GM12892 (cell line): ENCODE data around the gene PFKM. TPM values are rescaled to one million over a fixed set of nuclear protein-coding genes. Genes with fewer than 3 reads are reported as not detected.

Source experiments
- DNase-seq: peaks from one replicate; pipeline ENCODE4 v3.0.0; 2011; ENCODE audit not compliant: insufficient read length
- FAIRE-seq: peaks from 2 replicates; lab custom pipeline; 2011; peaks lifted over from hg19 to GRCh38; lab: Jason Lieb, UNC
- POLR2A ChIP-seq: IDR thresholded peaks from 2 replicates; pipeline ENCODE4 v1.6.1; 2011; ENCODE audit warnings: low read depth, low read length, control low read depth
- POLR2AphosphoS5 ChIP-seq: IDR thresholded peaks from 2 replicates; pipeline ENCODE4 v1.6.1; 2011; ENCODE audit warnings: low read depth, low read length, control low read depth
- TAF1 ChIP-seq: IDR thresholded peaks from 2 replicates; pipeline ENCODE4 v1.6.1; 2011; ENCODE audit warnings: low read depth, mild to moderate bottlenecking, control low read depth, low read length, borderline replicate concordance
- polyA plus RNA-seq: library from polyadenylated mRNA; unstranded; fragments of >200 nt; gene quantifications from one replicate; pipeline ENCODE4 v1.2.1, GENCODE V29; 2012; ENCODE audit warnings: missing spikeins, inconsistent platforms; ENCODE audit not compliant: missing spikeins

Gene PFKM
- polyA plus RNA-seq = 93.9 TPM

DNA sequence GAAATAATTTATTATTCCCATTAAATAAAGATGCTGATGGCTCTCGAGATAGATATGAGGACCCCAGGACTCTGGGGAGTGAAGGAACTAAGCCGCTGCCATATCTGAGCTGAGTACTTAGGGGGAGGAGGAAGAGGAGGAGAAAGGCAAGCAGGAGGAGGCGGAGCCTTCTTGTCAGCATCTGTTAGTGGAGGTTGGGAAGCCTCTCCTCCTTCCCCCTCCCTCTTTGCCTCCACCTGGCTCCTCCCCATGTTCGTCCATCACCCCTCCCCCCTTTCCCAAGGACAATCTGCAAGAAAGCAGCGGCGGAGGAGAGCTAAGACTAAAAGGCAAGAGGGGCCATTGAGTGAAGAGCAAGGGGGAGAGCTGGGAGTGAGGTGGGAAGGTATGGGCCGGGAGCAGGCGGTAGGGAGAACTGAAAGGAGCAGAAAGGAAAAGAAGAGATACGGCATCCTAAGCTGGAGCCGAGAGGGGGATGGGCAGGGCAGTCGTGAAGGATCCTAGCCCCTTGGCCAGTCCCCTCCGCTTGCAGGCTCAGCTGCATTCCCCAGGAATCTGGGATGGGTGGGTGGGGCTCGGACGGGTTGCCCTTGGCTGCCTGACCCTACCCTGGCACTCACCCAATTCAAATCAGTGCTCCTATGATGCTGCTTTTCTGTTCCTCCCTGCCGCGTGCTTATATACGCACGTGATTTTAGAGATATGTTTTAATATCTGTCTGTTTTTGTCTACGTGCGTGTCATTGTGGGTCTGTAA is at the start of gene PFKM:
Gene PFKM, plus strand, starts transcription at position 287 of the 756 bp plus-strand sequence. CDS start 3,411 bp downstream, outside the sequence.
- peak; percentile 73 for DNase-seq
- TF ChIP-seq TAF1 (no peak), POLR2AphosphoS5 (peak; percentile 28; the same call in 1 of the 2 replicates), POLR2A (peak; percentile 57)
- peak; percentile 99 for FAIRE-seq

DNA sequence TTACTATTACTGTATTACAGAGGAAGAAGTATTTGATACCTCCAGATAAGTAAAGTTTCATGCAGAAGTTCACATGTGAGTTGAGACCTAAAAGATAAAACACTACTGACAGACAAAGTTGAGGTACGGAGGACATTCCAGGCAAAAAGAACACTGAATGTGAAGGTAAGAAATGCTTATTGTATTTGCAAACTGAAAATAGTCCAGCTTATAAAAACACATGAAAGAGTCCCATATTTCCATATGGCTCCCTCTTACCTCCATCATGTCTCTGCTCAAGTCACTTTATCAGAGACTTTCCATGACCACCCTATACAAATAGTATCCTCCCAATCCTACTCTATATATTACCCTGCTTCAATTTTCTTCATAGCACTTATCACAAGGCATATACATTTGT is 49.1 kb upstream of the PFKM start:
- DNase-seq (no peak), FAIRE-seq (no peak)
- no peak for TF ChIP-seq POLR2AphosphoS5
- TF ChIP-seq POLR2A = no peak
- no peak for TF ChIP-seq TAF1

DNA sequence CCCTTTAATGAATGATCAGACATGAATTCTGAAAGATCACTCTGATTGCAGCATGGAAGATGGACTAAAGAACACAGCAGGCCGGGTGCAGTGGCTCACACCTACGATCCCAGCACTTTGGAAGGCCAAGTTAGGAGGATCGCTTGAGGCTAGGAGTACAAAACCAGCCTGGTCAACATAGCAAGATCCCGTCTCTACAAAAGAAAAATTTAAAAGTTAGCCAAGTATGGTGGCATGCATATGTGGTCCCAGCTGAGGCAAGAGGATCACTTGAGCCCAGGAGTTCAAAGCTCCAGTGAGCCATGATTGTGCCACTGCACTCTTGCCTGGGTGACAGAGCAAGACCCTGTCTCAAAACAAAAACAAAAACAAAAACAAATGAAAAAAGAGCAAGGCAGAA is 48.4 kb upstream of the PFKM start:
- FAIRE-seq (no peak), DNase-seq (no peak)
- TF ChIP-seq TAF1 (no peak), POLR2A (no peak), POLR2AphosphoS5 (no peak)

DNA sequence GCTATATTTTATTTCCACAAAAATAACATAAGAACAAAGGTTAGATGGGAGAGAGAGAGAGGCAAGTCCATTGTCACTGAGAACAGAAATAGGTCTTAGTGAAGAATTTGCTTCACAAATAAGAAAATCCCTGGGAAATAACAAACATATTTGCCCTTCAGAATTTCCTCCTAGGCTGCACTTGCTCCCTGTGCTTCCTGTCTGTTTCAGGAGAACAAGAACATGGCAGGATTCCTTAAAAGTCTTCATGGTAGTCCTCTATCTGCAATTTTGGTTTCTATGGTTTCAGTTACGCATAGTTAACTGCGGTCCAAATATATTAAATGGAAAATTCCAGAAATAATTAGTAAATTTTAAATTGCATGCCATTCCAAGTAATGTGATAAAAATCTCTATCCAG is 47.4 kb upstream of the PFKM start:
- DNase-seq (no peak), FAIRE-seq (no peak)
- TF ChIP-seq TAF1 = no peak
- no peak for TF ChIP-seq POLR2A
- no peak for TF ChIP-seq POLR2AphosphoS5

DNA sequence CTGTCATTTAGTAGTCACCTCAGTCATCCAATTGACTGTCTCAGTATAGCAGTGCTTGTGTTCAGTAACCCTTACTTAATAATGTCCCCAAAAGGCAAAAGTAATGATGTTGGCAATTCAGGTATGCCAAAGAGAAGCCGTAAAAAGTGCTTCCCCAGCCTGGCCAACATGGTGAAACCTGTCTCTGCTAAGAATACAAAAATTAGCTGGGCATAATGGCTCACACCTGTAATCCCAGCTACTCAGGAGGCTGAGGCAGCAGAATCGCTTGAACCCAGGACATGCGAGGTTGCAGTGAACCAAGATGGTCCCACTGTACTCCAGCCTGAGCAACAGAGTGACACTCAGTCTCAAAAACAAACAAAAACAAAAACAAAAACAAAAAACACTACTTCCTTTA is 46.9 kb upstream of the PFKM start:
- TF ChIP-seq POLR2AphosphoS5 = no peak
- no peak for TF ChIP-seq TAF1
- no peak for TF ChIP-seq POLR2A
- FAIRE-seq (no peak), DNase-seq (no peak)

DNA sequence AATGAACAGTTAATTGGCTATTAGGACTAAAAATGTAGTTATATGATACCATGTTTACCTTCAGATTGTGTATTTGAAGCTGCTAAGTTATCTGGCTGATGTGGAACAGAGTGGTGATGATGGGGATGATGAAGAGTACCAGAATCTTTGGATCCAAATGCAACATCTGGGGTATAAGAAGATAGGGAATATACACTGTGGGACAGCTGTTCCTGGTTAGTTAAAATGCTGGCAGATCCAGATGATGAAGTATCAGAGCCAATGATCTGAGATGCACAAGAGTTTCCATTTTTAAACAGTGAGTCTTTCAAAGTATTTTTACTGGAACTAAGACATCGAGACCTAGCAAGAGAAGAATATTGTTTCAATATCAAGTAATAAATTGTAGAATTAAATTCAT is 44.9 kb upstream of the PFKM start:
- no peak for FAIRE-seq
- no peak for TF ChIP-seq TAF1
- TF ChIP-seq POLR2AphosphoS5 = no peak
- no peak for TF ChIP-seq POLR2A

DNA sequence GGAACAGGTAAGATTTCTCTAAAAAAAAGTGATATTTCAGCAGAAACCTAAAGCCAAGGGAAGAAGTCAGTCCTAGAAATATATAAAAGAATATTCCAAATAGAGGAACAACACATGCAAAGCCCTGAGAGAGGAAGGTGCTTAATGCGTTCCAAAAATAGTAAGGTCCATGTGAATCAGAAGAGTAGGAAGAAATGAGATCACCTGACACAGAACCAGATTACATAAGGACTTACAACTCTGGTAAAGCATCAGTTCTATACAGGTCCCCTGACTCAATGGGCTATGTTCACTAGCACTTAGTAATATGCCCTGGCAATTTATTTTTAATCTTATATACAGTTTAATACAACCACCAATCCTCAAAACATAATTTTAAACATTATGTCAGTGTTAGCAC is 43.3 kb upstream of the PFKM start:
- no peak for FAIRE-seq
- TF ChIP-seq POLR2A (no peak), POLR2AphosphoS5 (no peak), TAF1 (no peak)
- no peak for DNase-seq

More for the DNA sequence above, 44.9 kb upstream of the PFKM start:
- DNase-seq = no peak

DNA sequence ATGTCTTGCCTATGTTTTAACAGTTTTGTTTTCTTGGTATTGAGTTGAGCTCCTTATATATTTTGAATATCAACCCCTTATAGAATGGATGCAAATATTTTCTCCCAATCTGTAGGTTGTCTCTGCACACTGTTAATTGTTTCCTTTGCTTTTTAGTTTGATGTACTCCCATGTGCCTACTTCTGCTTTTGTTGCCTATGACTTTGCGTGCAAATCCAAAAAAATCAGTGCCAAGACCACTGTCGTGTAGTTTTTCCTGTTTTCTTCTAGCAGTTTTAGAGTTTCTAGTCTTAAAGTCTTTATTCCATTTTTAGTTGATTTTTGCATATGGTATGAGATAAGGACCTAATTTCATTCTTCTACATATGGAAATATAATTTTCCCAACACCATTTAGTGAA is 42.1 kb upstream of the PFKM start:
- FAIRE-seq (peak; percentile 5), DNase-seq (no peak)
- no peak for TF ChIP-seq TAF1
- no peak for TF ChIP-seq POLR2A
- no peak for TF ChIP-seq POLR2AphosphoS5

DNA sequence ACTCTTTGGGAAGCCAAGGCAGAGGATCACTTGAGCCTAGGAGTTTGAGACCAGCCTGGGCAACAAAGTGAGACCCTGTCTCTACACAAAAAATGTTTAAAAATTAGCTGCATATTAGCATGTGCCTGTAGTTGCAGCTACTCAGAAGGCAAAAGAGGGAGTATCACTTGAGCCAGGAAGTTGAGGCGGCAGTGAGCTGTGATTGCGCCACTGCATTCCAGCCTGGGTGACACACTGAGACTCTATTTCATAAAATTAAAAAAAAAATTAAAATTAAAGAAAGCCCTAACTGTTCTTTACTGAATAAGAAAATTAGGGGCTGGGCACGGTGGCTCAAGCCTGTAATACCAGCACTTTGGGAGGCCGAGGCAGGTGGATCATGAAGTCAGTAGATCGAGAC is 40.3 kb upstream of the PFKM start:
- FAIRE-seq (no peak), DNase-seq (no peak)
- TF ChIP-seq TAF1 = no peak
- no peak for TF ChIP-seq POLR2AphosphoS5
- no peak for TF ChIP-seq POLR2A

DNA sequence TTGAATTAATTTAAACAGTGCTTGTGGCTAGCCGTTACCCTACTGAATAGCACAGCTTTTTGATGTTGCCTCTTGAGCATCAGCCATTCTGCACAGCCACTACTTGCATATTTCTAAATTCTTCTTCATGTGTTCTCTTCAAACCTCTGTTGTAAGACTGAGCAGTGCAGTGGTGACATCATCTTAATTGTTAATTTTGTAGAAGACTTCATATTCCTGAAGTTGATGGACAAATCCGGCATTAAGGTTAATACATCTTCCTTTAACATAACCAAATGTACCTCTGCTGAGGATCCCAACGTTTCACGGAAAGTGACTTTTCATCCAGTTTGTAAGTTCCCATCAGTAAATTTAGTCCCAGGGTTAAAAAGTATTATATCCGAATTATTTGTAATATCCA is 38.9 kb upstream of the PFKM start:
- FAIRE-seq (no peak), DNase-seq (no peak)
- TF ChIP-seq POLR2A (no peak), TAF1 (no peak), POLR2AphosphoS5 (no peak)

DNA sequence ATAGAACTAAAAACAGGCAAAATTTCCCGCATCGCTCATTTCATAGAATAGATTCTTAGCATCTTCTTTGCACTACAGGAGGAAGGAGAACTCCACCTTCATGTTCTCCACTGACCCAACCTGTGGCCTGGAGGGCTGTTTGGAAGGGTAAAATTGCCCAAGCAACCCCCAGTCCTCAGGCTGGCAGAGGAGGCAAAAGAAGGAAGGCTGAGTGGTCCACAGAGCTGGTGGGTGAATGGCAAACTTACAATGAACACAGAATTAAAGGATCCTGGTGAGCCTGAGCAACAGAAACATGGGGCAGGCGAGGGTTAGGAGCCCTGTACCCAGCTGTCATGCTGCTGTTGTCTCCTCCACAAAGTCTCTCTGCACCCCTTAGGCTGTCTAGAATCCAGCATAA is 38.3 kb upstream of the PFKM start:
- FAIRE-seq (no peak), DNase-seq (no peak)
- TF ChIP-seq POLR2A = no peak
- no peak for TF ChIP-seq TAF1
- no peak for TF ChIP-seq POLR2AphosphoS5

DNA sequence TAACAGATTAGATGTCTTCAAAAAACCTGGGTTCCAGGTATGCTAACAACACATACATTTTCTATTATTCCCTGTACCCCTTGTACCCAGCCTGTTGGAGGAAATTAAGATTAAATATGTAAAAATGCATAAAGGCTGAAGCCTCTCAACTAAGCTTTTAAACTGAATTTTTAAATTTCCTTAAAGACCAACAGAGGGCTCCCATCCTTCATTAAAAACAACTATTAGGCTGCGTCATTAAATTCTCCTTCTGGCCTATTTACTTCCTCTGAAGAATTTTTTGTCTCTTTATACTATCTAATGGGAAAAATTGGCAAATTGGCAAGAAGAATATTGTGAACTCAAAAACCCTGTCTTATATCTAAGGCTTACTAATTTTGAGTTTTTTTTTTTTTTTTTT is 35.1 kb upstream of the PFKM start:
- TF ChIP-seq POLR2AphosphoS5 (no peak), POLR2A (no peak), TAF1 (no peak)
- no peak for DNase-seq
- no peak for FAIRE-seq
